KMS-11 (cell line): ENCODE measurements around the gene CTIF.

ENCODE experiments used
- H2AFZ ChIP-seq: fragments of 200-600 bp; sonication (generic); 2 replicates; pipeline ENCODE4 v1.6.1; 2016; ENCODE audit warnings: antibody characterized with exemption, mixed run types, low read depth
- H3K27ac ChIP-seq: fragments of 200-600 bp; sonication (generic); 2 replicates; pipeline ENCODE4 v1.6.1; 2016; ENCODE audit warnings: mild to moderate bottlenecking, mixed run types
- H3K27me3 ChIP-seq: fragments of 200-600 bp; sonication (generic); 2 replicates; pipeline ENCODE4 v1.6.1; 2017; ENCODE audit warnings: mild to moderate bottlenecking, low read depth, mixed run types, moderate library complexity; ENCODE audit not compliant: insufficient read depth
- H3K36me3 ChIP-seq: fragments of 200-600 bp; sonication (generic); 2 replicates; pipeline ENCODE4 v1.6.1; 2017; ENCODE audit warnings: mild to moderate bottlenecking, mixed run types; ENCODE audit not compliant: insufficient read depth
- H3K4me1 ChIP-seq: fragments of 200-600 bp; sonication (generic); 2 replicates; pipeline ENCODE4 v1.6.1; 2016; ENCODE audit warnings: mild to moderate bottlenecking, low read depth, mixed run types; ENCODE audit not compliant: poor library complexity, severe bottlenecking
- H3K4me2 ChIP-seq: fragments of 200-600 bp; sonication (generic); 2 replicates; pipeline ENCODE4 v1.7.0; 2016; ENCODE audit warnings: mild to moderate bottlenecking, mixed run types
- H3K4me3 ChIP-seq: fragments of 200-600 bp; sonication (generic); IDR thresholded peaks from 2 replicates; pipeline ENCODE4 v1.6.1; 2017; ENCODE audit warnings: low read depth, low read length, mixed read lengths; ENCODE audit not compliant: insufficient read depth
- H3K79me2 ChIP-seq: fragments of 200-600 bp; sonication (generic); 2 replicates; pipeline ENCODE4 v1.6.1; 2016; ENCODE audit warnings: low read depth, mixed run types; ENCODE audit not compliant: insufficient read depth
- H3K9ac ChIP-seq: fragments of 200-600 bp; sonication (generic); 2 replicates; pipeline ENCODE4 v1.6.1; 2016; ENCODE audit warnings: mild to moderate bottlenecking, mixed run types
- H4K20me1 ChIP-seq: fragments of 200-600 bp; sonication (generic); 2 replicates; pipeline ENCODE4 v1.6.1; 2016; ENCODE audit warnings: mild to moderate bottlenecking, mixed run types; ENCODE audit not compliant: insufficient read depth
- TF ChIP-seq, protein P1 (sequence below): fragments of 200-600 bp; sonication (generic); conservative IDR thresholded peaks from 2 replicates; pipeline ENCODE4 v1.6.1; 2017; ENCODE audit warnings: low read depth, mild to moderate bottlenecking, antibody characterized with exemption, low read length, moderate library complexity, mixed read lengths

The CTIF gene

DNA sequence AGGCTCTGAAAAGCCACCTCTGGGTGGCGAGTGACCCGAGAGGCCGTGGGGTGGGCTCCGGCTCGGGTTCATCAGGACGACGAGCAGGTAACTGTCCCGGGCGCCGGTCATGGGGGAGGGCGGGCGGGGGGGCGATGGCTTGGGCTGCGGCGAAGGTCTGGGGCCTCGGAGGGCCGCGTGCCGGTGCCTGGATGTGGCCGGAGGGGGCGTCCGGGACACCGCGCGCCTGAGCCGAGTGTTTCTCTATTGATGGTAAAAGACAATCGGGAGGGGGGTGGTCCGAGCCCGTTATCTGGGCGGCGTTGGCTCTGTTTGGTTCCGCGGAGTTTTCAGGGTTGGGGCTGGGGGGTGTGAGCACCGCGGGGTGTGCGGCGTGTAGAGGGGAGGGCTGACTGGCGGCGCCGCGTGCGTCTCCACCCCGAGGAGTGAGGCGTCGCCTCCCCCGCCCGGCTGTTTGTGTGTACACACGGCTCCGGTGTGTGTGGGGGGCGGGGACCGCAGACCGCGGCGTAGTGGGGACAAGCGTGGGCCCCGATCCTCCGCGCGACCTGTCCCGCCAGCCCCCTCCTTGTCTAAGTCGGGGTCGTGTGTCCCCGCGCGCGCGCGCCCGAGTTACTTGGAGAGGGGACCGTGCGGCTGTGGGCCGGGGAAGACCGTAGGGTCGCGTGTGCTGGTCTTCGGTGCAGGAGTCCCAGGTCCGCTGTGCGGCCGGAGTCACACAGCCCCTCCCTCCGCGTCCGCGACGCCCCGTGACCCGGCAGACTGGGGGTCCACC is 1.6 kb downstream of the CTIF start:
- peak overlapping the region; percentile 77 for H3K4me2 ChIP-seq
- peak overlapping the region; percentile 73 for H3K9ac ChIP-seq
- H2AFZ ChIP-seq, result peak overlapping the region; percentile 79
- H4K20me1 ChIP-seq, result no peaks in the 10 kb centered on the region
- TF ChIP-seq, protein P1, sequence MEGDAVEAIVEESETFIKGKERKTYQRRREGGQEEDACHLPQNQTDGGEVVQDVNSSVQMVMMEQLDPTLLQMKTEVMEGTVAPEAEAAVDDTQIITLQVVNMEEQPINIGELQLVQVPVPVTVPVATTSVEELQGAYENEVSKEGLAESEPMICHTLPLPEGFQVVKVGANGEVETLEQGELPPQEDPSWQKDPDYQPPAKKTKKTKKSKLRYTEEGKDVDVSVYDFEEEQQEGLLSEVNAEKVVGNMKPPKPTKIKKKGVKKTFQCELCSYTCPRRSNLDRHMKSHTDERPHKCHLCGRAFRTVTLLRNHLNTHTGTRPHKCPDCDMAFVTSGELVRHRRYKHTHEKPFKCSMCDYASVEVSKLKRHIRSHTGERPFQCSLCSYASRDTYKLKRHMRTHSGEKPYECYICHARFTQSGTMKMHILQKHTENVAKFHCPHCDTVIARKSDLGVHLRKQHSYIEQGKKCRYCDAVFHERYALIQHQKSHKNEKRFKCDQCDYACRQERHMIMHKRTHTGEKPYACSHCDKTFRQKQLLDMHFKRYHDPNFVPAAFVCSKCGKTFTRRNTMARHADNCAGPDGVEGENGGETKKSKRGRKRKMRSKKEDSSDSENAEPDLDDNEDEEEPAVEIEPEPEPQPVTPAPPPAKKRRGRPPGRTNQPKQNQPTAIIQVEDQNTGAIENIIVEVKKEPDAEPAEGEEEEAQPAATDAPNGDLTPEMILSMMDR, result no peak
- H3K27me3 ChIP-seq, result no peaks in the 10 kb centered on the region
- H3K79me2 ChIP-seq, result peaks cover 30% of the 10 kb centered on the region
- H3K4me1 ChIP-seq, result peaks cover 40% of the 10 kb centered on the region
- H3K4me3 ChIP-seq, result no peak overlapping the region
- peak overlapping the region; percentile 49; the same call in 1 of the 2 replicates for H3K27ac ChIP-seq
- no peaks in the 10 kb centered on the region for H3K36me3 ChIP-seq

DNA sequence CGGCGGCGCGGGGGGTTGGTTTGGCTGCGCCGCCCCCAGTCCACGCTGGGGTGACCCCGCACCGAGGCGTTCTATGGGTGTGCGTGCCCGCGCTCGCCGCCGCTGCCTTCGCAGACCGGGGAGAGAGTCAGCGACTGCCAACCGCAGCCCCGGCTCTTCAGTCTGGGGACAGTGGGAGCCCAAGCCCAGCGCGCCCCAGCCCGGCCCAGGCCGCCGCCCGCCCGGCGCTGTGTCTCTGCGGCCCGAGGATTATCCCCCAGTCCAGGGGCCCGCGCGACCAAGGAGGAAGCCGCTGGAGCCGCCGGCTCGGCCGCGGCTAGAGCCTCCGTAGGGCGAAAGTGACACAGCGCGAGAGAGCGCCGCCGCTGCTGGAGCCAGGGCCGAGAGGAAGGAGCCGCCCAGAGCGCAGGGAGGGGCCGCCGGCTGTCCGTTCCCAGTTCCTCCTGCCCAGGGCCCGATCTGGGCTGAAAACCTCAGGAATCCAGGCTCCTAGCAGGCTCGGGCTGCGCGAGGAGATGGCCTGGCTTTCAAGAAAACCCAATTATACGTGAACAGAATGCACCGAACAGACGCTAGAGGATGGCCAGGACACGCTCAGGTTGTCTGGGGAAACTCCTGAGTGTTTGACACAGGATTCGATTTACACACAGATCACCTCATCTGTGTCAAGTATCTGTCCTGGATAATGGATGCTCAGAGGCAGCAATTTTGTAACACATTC is 2.4 kb downstream of the CTIF start:
- Histone ChIP-seq H3K4me1 (peaks cover 40% of the 10 kb centered on the region), H3K27me3 (no peaks in the 10 kb centered on the region), H2AFZ (peak overlapping the region; percentile 62; the same call in 1 of the 2 replicates), H3K27ac (peak overlapping the region; percentile 31; the same call in 1 of the 2 replicates), H3K36me3 (no peaks in the 10 kb centered on the region), H3K4me2 (peak overlapping the region; percentile 67), H3K79me2 (peaks cover 30% of the 10 kb centered on the region), H3K9ac (peak overlapping the region; percentile 73; the same call in 1 of the 2 replicates), H4K20me1 (no peaks in the 10 kb centered on the region), H3K4me3 (no peak overlapping the region)
- TF ChIP-seq, protein P1, result no peak

DNA sequence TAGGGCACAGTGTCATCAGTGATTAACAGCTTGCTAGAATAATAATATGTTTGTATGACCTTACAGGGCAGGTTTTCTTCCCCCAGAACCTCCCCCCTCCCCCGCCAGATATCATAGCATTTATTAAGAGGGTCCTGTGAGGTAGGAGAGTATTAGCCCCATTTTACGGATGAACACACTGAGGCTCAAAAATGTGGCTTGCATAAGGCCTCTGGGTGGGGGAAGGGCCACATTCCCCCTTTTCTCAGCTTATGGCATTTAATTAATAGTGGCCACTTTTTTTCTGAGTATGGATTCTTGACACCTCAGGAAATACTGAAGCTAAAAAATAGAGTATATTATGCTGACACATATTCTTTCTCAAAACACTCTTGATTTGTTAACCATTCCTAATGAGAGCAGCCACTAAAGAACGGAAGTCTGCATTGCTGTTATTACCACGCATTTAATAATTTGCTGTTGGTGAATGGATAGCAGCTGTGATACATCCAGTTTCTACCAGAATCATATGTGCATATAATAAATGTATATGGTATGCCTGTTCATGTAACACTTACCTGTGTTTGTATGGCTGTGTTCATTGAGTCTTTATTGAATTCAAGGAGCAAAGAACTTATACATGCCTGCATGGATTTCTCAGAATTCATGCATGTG is 3.0 kb downstream of the CTIF start:
- Histone ChIP-seq H3K36me3 (no peaks in the 10 kb centered on the region), H3K79me2 (peaks cover 30% of the 10 kb centered on the region), H3K9ac (peak overlapping the region; percentile 15; the same call in 1 of the 2 replicates), H2AFZ (no peak overlapping the region), H3K4me3 (no peak overlapping the region), H4K20me1 (no peaks in the 10 kb centered on the region), H3K27me3 (no peaks in the 10 kb centered on the region), H3K4me1 (peaks cover 40% of the 10 kb centered on the region), H3K4me2 (peak overlapping the region; percentile 67), H3K27ac (peak overlapping the region; percentile 58; the same call in 1 of the 2 replicates)
- TF ChIP-seq, protein P1, result no peak

DNA sequence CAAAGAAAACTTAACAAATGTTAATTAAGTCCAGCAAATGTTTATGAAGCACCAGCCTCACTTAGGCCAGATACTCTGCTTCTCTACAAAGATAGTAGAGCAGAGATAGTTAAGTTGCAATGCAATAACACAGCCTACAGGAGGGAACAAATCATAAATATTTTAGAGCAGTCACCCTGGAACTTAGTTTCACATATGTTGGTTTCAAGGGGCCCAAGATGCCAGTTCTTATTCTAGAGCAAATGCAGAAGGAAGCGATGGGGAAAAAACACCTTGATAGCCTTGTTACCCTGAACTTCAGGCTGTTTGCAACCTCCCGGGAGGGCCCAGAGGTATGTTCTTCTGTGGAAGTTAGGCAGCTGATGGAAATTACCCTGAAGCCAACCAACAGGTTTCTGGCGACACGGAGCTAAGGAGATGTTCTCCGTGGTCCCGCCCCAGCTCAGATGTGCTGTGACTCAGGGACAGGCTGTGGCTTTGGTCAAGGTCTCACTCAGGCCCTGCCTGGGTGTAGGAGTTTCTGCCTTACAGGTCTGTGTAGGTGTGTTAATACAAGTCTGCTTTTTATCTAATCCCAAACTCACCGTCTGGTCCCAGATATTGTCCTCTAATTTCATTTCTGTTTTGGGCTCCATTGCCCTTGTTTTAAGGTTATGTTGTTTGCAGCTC is 3.8 kb downstream of the CTIF start:
- Histone ChIP-seq H3K27me3 (no peaks in the 10 kb centered on the region), H2AFZ (no peak overlapping the region), H3K79me2 (peaks cover 30% of the 10 kb centered on the region), H3K36me3 (no peaks in the 10 kb centered on the region), H3K4me3 (no peak overlapping the region), H3K27ac (peak overlapping the region; percentile 58), H4K20me1 (no peaks in the 10 kb centered on the region), H3K9ac (peak overlapping the region; percentile 15; the same call in 1 of the 2 replicates), H3K4me1 (peaks cover 45% of the 10 kb centered on the region), H3K4me2 (peak overlapping the region; percentile 67)
- TF ChIP-seq, protein P1, result no peak
